ENCODE measurements around the gene ZGPAT.

GRCh38 chr20:63703976-63704748, 3.7 kb upstream of the ZGPAT start:
- TF ChIP-seq GATA2 (IDR thresholded peaks at IDR 0.05; ENCODE audit: low read depth, low read length) (no peak), GATA3 (IDR thresholded peaks at IDR 0.05; ENCODE audit: low read depth, low read length) (no peak)

Data from SH-SY5Y (cell line).